ENCODE data around the gene ADRA2B. TPM values are rescaled to one million over a fixed set of nuclear protein-coding genes. Genes with fewer than 3 reads are reported as not detected.

The ADRA2B gene
- total RNA-seq, 1 experiment from 2014 or later, result 4.7 TPM

- Mint-ChIP-seq H3K27ac (no peak overlapping the region), H3K4me3 (no peak overlapping the region), H3K9me3 (peaks cover 6% of the 10 kb centered on the region), H3K27me3 (ENCODE audit: low read depth) (peaks cover 4% of the 10 kb centered on the region; the same call in 1 of the 2 replicates), H3K4me1 (peaks cover 25% of the 10 kb centered on the region), H3K36me3 (no peaks in the 10 kb centered on the region)
- TF ChIP-seq ZNF263 (CRISPR knock-in tag; IDR thresholded peaks at IDR 0.05; ENCODE audit: low read depth), result no peak
- TF ChIP-seq JAZF1 (CRISPR knock-in tag; IDR thresholded peaks at IDR 0.05), result no peak
- TF ChIP-seq MXD4 (CRISPR knock-in tag; IDR thresholded peaks at IDR 0.05; ENCODE audit: borderline replicate concordance), result no peak
- ChIA-PET CTCF (interaction anchor here (0.6 to 2.1 kb wide), 11 partner anchors 17 to 215 kb away, joined by 3 to 12 read pairs (median 4); partner anchors contain the start of gene ASTL), POLR2A (interaction anchor here (1.0 kb wide), 1 partner anchor 17 kb away, joined by 3 read pairs; no protein-coding TSS in a partner anchor)
- ATAC-seq (no peak; the same call in 1 of the 2 replicates), DNase-seq (ENCODE audit: low spot score) (peak; percentile 10)
Measured at GRCh38 chr2:96091141-96091710, 25.1 kb downstream of the ADRA2B start.

- peaks cover 6% of the 10 kb centered on the region for H3K9me3 Mint-ChIP-seq
- H3K4me1 Mint-ChIP-seq, result peaks cover 25% of the 10 kb centered on the region
- POLR2A ChIA-PET, result no interaction called here
- H3K27me3 Mint-ChIP-seq (ENCODE audit: low read depth), result peaks cover 4% of the 10 kb centered on the region; the same call in 1 of the 2 replicates
- CTCF ChIA-PET, result interaction anchor here (1.2 to 2.4 kb wide), 4 partner anchors 23 to 419 kb away, joined by 3 to 9 read pairs (median 4); no protein-coding TSS in a partner anchor
- ATAC-seq, result no peak
- H3K4me3 Mint-ChIP-seq, result no peak overlapping the region
- peak; percentile 21 for DNase-seq (ENCODE audit: low spot score)
- H3K36me3 Mint-ChIP-seq, result no peaks in the 10 kb centered on the region
- no peak overlapping the region for H3K27ac Mint-ChIP-seq
- no peak for TF ChIP-seq FOXP4 (CRISPR knock-in tag; IDR thresholded peaks at IDR 0.05)
- no peak for TF ChIP-seq E2F4 (CRISPR knock-in tag; IDR thresholded peaks at IDR 0.05; ENCODE audit: borderline replicate concordance, low read depth)
- TF ChIP-seq USF1 (CRISPR knock-in tag; IDR thresholded peaks at IDR 0.05), result no peak
- no peak for TF ChIP-seq MLX (CRISPR knock-in tag; IDR thresholded peaks at IDR 0.05)
- TF ChIP-seq TCF7 (CRISPR knock-in tag; IDR thresholded peaks at IDR 0.05; ENCODE audit: low read depth), result no peak
- TF ChIP-seq NFYB (CRISPR knock-in tag; conservative IDR thresholded peaks at IDR 0.05; ENCODE audit: low read depth), result no peak
- TF ChIP-seq PREB (CRISPR knock-in tag; IDR thresholded peaks at IDR 0.05; ENCODE audit: borderline replicate concordance), result no peak
- TF ChIP-seq JUN (CRISPR knock-in tag; IDR thresholded peaks at IDR 0.05), result no peak
- TF ChIP-seq ZNF512 (CRISPR knock-in tag; IDR thresholded peaks at IDR 0.05; ENCODE audit: borderline replicate concordance), result no peak
- TF ChIP-seq NR1H2 (CRISPR knock-in tag; IDR thresholded peaks at IDR 0.05), result no peak
- no peak for TF ChIP-seq ARID4B (CRISPR knock-in tag; IDR thresholded peaks at IDR 0.05; ENCODE audit: borderline replicate concordance)
- TF ChIP-seq E2F1 (CRISPR knock-in tag; IDR thresholded peaks at IDR 0.05), result no peak
- TF ChIP-seq OVOL2 (CRISPR knock-in tag; IDR thresholded peaks at IDR 0.05; ENCODE audit: borderline replicate concordance), result no peak
- TF ChIP-seq ESRRA (CRISPR knock-in tag; IDR thresholded peaks at IDR 0.05; ENCODE audit: borderline replicate concordance), result no peak
- TF ChIP-seq ZNF317 (CRISPR knock-in tag; IDR thresholded peaks at IDR 0.05; ENCODE audit: borderline replicate concordance, low read depth), result no peak
Measured at GRCh38 chr2:96090196-96090926, 26.0 kb downstream of the ADRA2B start.

Data from WTC11 (cell line).